T-helper 1 cell treated with Interleukin-12 subunit alpha and Interleukin-12 subunit beta and Interleukin-4 antibody, amounts not matched to agents 30 μg/mL and 1 μg/mL, for 36 hours (primary cell): ENCODE measurements around the gene CFAP46.

Experiments
- H3K27ac Mint-ChIP-seq: one replicate; pipeline ENCODE4 v1.8.0; 2021; ENCODE audit warnings: mild to moderate bottlenecking, mixed read lengths
- H3K27me3 Mint-ChIP-seq: one replicate; pipeline ENCODE4 v1.8.0; 2021; ENCODE audit warnings: low read depth, mixed read lengths
- H3K36me3 Mint-ChIP-seq: one replicate; pipeline ENCODE4 v1.8.0; 2021; ENCODE audit warnings: low read depth, mixed read lengths
- H3K4me1 Mint-ChIP-seq: one replicate; pipeline ENCODE4 v1.8.0; 2021; ENCODE audit warnings: low read depth, mixed read lengths
- H3K4me3 Mint-ChIP-seq: one replicate; pipeline ENCODE4 v1.8.0; 2021; ENCODE audit warnings: mild to moderate bottlenecking, moderate library complexity, mixed read lengths
- H3K9me3 Mint-ChIP-seq: one replicate; pipeline ENCODE4 v1.8.0; 2021; ENCODE audit warnings: mixed read lengths

The CFAP46 gene

GRCh38 chr10:132865851-132866600 lies 76.3 kb downstream of the CFAP46 start:
- Mint-ChIP-seq H3K36me3 (no peaks in the 10 kb centered on the region), H3K27me3 (no peaks in the 10 kb centered on the region)

GRCh38 chr10:132865171-132865631 lies 77.2 kb downstream of the CFAP46 start:
- no peaks in the 10 kb centered on the region for H3K9me3 Mint-ChIP-seq
- H3K27ac Mint-ChIP-seq = no peak overlapping the region
- no peaks in the 10 kb centered on the region for H3K36me3 Mint-ChIP-seq
- no peaks in the 10 kb centered on the region for H3K27me3 Mint-ChIP-seq
- no peak overlapping the region for H3K4me3 Mint-ChIP-seq
- no peaks in the 10 kb centered on the region for H3K4me1 Mint-ChIP-seq

More at GRCh38 chr10:132865851-132866600, 76.3 kb downstream of the CFAP46 start:
- Mint-ChIP-seq H3K4me1 (no peaks in the 10 kb centered on the region), H3K27ac (no peak overlapping the region), H3K9me3 (no peaks in the 10 kb centered on the region), H3K4me3 (no peak overlapping the region)

GRCh38 chr10:132862485-132863420 lies 79.6 kb downstream of the CFAP46 start:
- Mint-ChIP-seq H3K27ac (no peak overlapping the region), H3K4me1 (no peaks in the 10 kb centered on the region), H3K9me3 (no peaks in the 10 kb centered on the region), H3K4me3 (no peak overlapping the region), H3K36me3 (no peaks in the 10 kb centered on the region), H3K27me3 (no peaks in the 10 kb centered on the region)

GRCh38 chr10:132861884-132862461 lies 80.4 kb downstream of the CFAP46 start:
- H3K27ac Mint-ChIP-seq = no peak overlapping the region

GRCh38 chr10:132861116-132861691 lies 81.2 kb downstream of the CFAP46 start:
- no peaks in the 10 kb centered on the region for H3K36me3 Mint-ChIP-seq
- no peaks in the 10 kb centered on the region for H3K27me3 Mint-ChIP-seq
- no peaks in the 10 kb centered on the region for H3K9me3 Mint-ChIP-seq
- no peaks in the 10 kb centered on the region for H3K4me1 Mint-ChIP-seq
- no peak overlapping the region for H3K27ac Mint-ChIP-seq
- no peak overlapping the region for H3K4me3 Mint-ChIP-seq

More at GRCh38 chr10:132861884-132862461, 80.4 kb downstream of the CFAP46 start:
- no peaks in the 10 kb centered on the region for H3K27me3 Mint-ChIP-seq
- no peaks in the 10 kb centered on the region for H3K9me3 Mint-ChIP-seq
- no peaks in the 10 kb centered on the region for H3K4me1 Mint-ChIP-seq
- no peak overlapping the region for H3K4me3 Mint-ChIP-seq
- no peaks in the 10 kb centered on the region for H3K36me3 Mint-ChIP-seq

GRCh38 chr10:132860532-132860931 lies 81.8 kb downstream of the CFAP46 start:
- Mint-ChIP-seq H3K9me3 (no peaks in the 10 kb centered on the region), H3K4me3 (no peak overlapping the region), H3K27ac (no peak overlapping the region), H3K4me1 (no peaks in the 10 kb centered on the region), H3K27me3 (no peaks in the 10 kb centered on the region), H3K36me3 (no peaks in the 10 kb centered on the region)

GRCh38 chr10:132859084-132859855 lies 83.1 kb downstream of the CFAP46 start:
- no peak overlapping the region for H3K27ac Mint-ChIP-seq
- H3K36me3 Mint-ChIP-seq = no peaks in the 10 kb centered on the region
- no peaks in the 10 kb centered on the region for H3K9me3 Mint-ChIP-seq
- H3K4me3 Mint-ChIP-seq = no peak overlapping the region
- no peaks in the 10 kb centered on the region for H3K4me1 Mint-ChIP-seq
- H3K27me3 Mint-ChIP-seq = no peaks in the 10 kb centered on the region

GRCh38 chr10:132858121-132859081 lies 84.0 kb downstream of the CFAP46 start:
- no peaks in the 10 kb centered on the region for H3K36me3 Mint-ChIP-seq
- H3K27me3 Mint-ChIP-seq = peaks cover 7% of the 10 kb centered on the region
- no peaks in the 10 kb centered on the region for H3K9me3 Mint-ChIP-seq
- H3K4me1 Mint-ChIP-seq = no peaks in the 10 kb centered on the region
- no peak overlapping the region for H3K27ac Mint-ChIP-seq
- no peak overlapping the region for H3K4me3 Mint-ChIP-seq

- Mint-ChIP-seq H3K9me3 (no peaks in the 10 kb centered on the region), H3K36me3 (no peaks in the 10 kb centered on the region), H3K4me3 (no peak overlapping the region), H3K27me3 (peaks cover 10% of the 10 kb centered on the region), H3K4me1 (no peaks in the 10 kb centered on the region), H3K27ac (no peak overlapping the region)
Measured at GRCh38 chr10:132856869-132857524, 85.4 kb downstream of the CFAP46 start.

GRCh38 chr10:132855889-132856288 lies 86.5 kb downstream of the CFAP46 start:
- Mint-ChIP-seq H3K36me3 (no peaks in the 10 kb centered on the region), H3K4me1 (no peaks in the 10 kb centered on the region), H3K27me3 (peaks cover 10% of the 10 kb centered on the region), H3K4me3 (no peak overlapping the region), H3K27ac (no peak overlapping the region), H3K9me3 (no peaks in the 10 kb centered on the region)

GRCh38 chr10:132851451-132851850 lies 90.9 kb downstream of the CFAP46 start:
- H3K4me3 Mint-ChIP-seq = no peak overlapping the region
- H3K4me1 Mint-ChIP-seq = peaks cover 3% of the 10 kb centered on the region
- no peaks in the 10 kb centered on the region for H3K9me3 Mint-ChIP-seq
- H3K36me3 Mint-ChIP-seq = no peaks in the 10 kb centered on the region
- no peak overlapping the region for H3K27ac Mint-ChIP-seq
- peaks cover 16% of the 10 kb centered on the region for H3K27me3 Mint-ChIP-seq

- Mint-ChIP-seq H3K36me3 (no peaks in the 10 kb centered on the region), H3K4me1 (peaks cover 3% of the 10 kb centered on the region), H3K27me3 (peaks cover 16% of the 10 kb centered on the region), H3K4me3 (no peak overlapping the region), H3K27ac (no peak overlapping the region), H3K9me3 (no peaks in the 10 kb centered on the region)
Measured at GRCh38 chr10:132850896-132851295, 91.5 kb downstream of the CFAP46 start.
